GM19193 (cell line): ENCODE results near the gene PPM1E.

Experiments used
- POLR2A ChIP-seq: IDR thresholded peaks from 4 replicates; pipeline ENCODE4 v1.6.1; 2011; ENCODE audit not compliant: insufficient read depth, insufficient read length; ENCODE audit errors: extremely low read depth

Gene PPM1E

DNA sequence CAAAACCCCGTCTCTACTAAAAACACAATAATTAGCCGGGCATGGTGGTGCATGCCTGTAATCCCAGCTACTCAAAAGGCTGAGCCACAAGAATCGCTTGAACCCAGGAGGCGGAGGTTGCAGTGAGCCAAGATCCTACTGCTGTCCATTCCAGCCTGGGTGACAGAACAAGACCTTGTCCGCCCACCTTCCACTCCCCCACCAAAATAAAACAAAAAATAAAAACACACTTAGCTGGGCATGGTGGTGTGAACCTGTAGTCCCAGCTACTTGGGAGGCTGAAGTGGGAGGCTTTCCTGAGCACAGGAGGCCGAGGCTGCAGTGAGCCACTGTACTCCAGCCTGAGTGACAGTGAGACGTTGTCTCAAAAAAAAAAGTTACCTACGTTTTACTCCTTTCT is 3.2 kb downstream of the PPM1E start:
- no peak for TF ChIP-seq POLR2A

DNA sequence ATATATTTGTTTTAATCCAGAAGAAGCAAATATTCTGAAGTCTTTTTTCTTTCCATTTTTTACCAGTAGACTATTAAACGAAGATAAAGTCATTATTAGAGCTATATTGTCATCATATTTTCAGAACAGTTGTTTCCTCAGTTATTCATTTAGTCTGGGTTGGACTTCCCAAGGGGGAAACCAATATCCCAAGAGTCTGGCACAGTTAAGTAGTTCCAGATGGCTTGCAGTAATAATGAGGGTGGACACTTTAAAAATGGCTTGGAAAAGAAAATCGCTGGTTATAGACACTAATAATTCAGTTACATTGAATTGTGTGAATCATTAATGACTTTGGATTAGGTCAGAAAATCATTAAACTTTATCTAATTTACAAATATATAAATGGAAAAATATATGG is 3.9 kb downstream of the PPM1E start:
- TF ChIP-seq POLR2A, result no peak

DNA sequence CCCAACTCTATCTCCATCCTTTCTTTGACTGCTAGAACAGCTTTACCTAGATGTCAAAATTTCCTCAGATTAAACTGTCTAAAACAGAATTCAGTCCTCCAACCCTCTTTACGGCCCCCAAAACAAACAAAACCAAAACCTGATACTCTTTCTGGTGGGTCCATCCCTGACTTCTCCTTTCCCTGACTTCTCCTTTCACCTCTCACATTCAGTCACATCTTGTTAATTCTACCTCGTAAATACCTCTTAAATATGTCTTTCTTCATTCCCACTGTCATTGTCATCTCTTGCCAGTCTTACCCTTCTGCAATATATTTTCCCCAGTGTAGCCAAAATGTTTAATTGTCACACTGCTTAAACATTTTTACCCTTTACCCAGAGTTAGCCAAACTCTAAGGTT is 4.6 kb downstream of the PPM1E start:
- no peak for TF ChIP-seq POLR2A

DNA sequence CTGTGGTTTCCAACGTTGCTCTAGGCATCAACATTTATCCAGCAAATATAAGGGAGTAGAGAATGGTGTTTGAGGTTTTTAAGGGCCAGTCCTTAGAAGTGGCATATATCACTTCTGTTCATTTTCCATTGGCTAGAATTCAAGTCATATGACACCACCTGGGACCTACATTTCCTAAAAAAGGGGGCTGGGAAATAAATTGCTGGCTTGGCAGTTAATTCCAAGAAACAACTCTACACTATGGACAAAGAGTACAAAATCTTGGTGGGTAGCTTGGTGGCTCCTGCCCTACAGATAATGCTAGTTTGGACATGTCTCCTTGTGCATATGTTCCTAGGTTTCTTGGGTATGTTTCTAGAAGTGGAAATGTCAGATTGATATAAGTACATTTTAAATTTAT is 7.6 kb downstream of the PPM1E start:
- no peak for TF ChIP-seq POLR2A

DNA sequence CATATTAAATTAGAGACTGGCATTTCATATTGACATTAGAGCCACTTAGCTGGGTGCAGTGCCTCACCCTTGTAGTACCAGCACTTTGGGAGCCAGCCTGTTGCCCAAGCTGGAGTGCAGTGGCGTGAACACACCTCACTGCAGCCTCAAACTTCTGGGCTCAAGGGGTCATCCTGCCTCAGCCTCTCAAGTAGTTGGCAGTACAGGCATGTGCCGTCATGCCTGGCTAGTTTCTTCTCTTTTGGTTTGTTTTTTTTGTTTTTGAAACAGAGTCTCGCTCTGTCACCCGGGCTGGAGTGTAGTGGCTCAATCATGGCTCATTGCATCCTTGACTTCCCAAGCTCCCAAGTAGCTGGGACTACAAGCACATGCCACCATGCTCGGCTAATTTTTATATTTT is 8.7 kb downstream of the PPM1E start:
- TF ChIP-seq POLR2A, result no peak

DNA sequence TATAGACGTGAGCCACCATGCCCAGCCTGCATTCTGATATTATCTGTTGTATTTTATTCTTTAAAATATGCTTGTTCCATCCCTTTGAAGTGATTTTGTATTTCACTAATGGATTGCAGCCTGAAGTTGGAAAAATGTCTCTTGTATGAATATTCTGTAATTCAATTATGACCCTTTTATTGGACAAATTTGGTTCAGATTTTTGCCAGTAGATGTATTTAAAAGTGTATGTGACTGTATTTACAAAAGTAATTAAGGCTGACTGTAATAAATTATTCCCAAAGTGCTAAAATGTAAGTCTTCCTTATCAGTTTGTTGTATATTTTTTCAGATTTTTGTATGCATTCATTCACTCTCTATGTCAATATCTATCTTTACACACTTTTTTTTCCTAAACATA is 23.8 kb downstream of the PPM1E start:
- TF ChIP-seq POLR2A, result no peak

DNA sequence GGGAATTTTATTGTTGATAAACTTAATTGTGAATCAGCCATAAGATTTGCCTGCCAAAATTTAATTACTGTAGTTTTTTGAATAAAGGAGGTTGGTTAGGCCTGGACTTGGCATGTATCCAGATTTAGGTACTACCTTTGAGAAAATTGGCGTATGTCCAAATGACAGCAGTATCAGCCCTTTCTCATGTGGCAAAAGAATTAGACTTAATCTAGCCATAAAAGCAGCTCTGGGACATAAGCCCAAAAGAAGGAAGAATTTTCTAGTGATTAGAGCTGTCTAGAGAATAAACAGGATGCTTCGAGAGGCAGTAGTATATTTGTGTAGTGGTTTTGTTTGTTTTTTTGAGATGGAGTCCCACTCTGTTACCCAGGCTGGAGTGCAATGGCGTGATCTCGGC is 27.7 kb downstream of the PPM1E start:
- no peak for TF ChIP-seq POLR2A

DNA sequence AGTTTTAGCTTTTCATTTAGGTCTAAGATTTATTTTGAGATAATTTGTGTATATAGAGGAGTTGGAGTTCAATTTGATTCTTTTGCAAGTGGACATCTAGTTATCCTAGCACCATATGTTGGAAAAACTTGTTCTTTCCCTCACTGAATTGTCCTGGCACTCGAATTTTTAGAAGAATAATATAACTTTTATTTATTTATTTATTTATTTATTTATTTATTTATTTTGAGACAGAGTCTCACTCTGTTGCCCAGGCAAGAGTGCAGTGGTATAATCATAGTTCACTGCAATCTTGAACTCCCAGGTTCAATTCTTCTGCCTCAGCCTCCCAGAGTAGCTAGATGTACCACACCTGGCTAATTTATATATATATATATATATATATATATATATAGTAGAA is 29.4 kb downstream of the PPM1E start:
- TF ChIP-seq POLR2A, result no peak

DNA sequence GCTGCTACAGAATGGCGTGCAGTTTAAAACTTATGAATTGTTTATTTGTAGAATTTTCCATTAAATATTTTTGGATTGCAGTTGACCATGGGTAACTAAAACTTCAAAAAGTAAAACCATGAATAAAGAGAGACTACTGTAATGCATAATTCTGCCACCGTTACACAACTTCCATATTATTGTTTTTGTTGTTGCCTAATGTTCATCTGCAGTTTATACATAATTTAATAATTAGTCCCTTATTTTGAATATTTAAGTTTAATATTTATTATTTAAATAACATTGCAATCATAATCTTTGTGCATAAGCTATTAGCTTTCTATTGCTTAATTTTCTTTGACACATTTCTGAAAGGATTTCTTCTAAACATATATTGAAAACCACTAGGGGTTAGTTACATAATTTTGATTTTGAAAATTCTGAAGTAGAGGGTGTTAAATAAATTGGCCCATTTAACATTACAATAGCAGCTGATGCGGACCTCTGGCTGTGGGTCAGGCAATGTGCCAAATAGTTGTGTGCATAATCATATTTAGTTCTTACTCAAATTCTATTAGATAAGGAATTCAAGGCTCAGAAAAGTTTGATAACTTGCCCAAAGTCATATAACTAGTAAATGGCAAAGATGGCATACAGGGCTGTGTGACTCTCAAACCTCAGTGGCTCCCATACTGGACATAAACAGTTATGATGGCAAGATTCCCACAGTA is 31.1 kb downstream of the PPM1E start:
- no peak for TF ChIP-seq POLR2A

DNA sequence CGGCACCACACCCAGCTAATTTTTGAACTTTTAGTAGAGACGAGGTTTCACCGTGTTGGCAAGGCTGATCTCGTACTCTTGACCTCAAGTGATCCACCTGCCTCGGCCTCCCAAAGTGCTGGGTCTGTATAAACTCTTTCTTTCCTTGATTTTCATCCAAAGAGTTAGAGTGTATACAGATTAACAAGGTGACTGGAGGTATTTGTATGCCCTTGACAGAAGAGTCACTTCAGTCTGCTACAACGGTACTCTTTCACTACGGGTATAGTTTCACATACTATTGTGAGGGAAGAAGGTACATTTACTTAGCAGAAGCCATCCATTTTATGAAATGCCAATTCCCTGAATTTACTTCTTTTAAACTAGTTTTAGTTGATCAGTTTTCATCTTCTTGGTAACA is 32.5 kb downstream of the PPM1E start:
- no peak for TF ChIP-seq POLR2A

DNA sequence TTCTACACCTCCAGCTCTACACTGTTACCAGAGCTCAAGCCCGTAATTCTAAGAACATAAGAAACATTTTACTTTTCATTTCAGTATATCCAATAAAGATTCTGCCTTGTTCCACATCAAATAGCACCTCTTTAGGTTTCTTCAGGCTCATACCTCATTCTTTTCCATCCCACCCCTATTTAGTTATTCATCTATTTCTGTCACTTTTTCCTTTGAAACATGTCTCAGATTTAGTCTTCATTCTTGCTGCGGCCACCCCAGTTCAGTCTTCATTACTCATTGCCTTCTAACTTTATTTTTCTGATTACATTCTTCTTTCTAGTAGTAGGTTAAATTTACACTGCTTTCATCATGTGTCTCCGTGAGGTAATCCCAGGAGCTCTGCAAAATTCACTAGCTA is 33.5 kb downstream of the PPM1E start:
- no peak for TF ChIP-seq POLR2A

DNA sequence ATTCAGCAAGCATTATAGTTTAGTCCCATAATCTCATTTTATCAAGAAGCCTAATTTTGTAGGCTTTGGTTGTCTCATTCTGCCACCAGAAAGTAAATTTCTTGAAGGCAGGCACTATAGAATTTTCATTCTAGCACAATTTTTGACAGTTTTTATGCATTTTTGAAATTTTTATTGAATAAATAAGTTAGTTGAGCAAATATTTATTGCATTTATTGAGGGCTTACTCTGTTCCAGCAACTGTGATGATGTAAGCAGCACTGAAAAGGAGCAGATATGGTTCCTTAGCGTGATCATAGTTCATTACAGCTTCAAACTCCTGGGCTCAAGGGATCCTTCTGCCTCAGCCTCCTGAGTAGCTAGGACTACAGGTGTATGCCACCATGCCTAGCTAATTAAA is 34.2 kb downstream of the PPM1E start:
- TF ChIP-seq POLR2A, result no peak

DNA sequence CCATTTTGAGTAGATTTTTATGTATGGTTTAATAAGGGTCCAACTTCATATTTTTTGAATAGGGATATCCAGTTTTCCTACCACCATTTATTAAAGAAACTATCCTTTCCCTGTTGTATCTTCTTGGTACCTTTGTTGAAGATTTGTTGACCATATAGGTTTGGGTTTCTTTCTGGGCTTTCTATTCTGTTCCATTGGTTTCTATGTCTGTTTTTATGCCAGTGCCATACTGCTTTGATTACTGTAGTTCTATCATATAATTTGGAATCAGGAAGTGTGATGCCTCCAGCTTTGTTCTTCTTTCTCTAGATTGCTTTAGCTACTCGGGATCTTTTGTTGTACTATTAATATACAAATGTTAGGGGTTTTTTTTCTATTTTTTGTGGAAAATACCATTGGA is 46.5 kb downstream of the PPM1E start:
- TF ChIP-seq POLR2A, result no peak

DNA sequence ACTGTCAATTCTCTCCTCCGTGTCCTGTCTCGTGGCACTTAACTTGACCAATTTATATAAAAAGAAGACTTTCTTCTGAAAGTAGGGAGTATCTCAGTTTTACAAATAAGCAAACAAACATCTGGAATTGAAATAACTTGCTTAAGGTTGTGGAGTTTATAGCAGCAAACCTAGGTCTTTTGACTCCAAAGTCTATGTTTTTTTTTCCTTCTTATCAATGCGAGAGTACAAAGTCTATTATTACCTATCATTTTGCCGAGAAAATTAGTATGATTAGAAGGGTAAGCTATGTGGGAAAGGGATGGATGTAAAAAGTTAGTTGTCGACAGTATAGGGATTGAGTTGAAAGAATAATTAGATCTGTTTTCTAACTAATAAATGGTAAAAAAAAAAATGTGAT is 50.4 kb downstream of the PPM1E start:
- TF ChIP-seq POLR2A, result no peak

DNA sequence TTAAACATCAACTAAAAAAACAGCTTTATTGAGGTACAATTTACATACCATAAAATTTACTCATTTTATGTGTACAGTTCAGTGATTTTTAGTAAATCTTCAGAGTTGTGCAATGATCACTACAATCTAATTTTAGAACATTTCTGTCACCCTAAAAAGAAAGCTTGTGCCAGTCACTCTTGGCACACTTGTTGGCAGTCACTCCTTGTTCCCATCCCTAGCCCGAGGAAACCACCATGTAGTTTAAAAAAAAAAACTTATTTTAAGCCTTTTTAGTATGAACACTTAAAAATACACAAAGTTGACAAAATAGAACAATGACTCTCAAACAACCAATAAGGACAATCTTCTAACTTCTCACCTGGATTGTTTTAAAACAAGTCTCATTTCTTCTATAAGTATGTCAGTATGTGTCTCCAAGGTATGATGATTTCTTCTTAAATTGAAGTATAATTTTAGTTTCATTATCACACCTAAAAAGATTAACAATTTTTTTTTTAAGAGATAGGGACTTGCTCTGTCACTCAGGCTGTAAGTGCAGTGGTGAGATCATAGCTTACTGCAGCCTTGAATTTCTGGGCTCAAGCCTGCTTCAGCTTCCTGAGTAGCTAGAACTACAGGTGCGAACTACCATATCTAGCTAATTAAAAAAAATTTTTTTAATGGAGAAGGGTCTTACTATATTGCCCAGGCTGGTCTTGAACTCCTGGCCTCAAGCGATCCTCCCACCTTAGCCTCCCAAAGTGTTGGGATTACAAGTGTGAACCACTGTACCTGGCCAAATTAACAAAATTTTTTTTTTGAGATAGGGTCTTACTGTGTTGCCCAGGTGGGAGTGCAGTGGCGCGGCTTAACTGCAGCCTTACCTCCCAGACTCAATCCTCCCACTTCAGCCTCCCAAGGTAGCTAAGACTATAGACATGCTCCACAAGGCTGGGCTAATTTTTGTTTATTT is 53.2 kb downstream of the PPM1E start:
- TF ChIP-seq POLR2A, result no peak

DNA sequence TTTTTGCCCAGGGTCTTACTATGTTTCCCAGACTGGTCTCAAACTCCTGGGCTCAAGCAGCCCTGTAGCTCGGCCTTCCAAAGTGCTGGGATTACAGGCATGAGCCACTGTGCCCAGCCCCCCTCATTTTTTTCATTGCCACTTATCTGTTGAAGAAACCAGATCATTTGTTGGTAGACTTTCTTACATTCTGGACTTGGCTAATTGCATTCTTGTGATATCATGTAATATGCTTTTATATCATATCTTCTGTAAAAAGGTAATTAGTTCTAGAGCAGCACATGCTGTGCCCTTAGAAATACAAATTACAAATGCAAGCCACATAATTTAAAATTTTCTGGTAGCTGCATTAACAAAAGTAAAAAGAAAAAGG is 53.9 kb downstream of the PPM1E start:
- no peak for TF ChIP-seq POLR2A
